Dermis microvascular lymphatic vessel endothelial cell (primary cell): ENCODE data around the gene SPTBN5. TPM values are rescaled to one million over a fixed set of nuclear protein-coding genes. Genes with fewer than 3 reads are reported as not detected.

ENCODE experiments used
- DNase-seq, 2 donors: peaks; one replicate each; pipeline versions ENCODE4 v3.0.0 to v3.0.0-alpha.2; 2010; ENCODE audit warnings: low read depth in 2 of 2
- total RNA-seq: library from RNA; depleted of rRNA; stranded (reverse); fragments of >200 nt; gene quantifications from 2 replicates; pipeline ENCODE4 v1.2.1, GENCODE V29; 2014

The SPTBN5 gene
- total RNA-seq, 1 donor from 2014 or later = 2.7 TPM

- DNase-seq = no peak
Observed at GRCh38 chr15:41866872-41867579, 26.8 kb downstream of the SPTBN5 start.

- no peak for DNase-seq
Observed at GRCh38 chr15:41866263-41866703, 27.6 kb downstream of the SPTBN5 start.

- no peak for DNase-seq
Observed at GRCh38 chr15:41865490-41866055, 28.3 kb downstream of the SPTBN5 start.

GRCh38 chr15:41862515-41863116 lies 31.2 kb downstream of the SPTBN5 start:
- no peak for DNase-seq

GRCh38 chr15:41861736-41862356 lies 32.0 kb downstream of the SPTBN5 start:
- no peak for DNase-seq

- peak; percentile 5 to 10 for DNase-seq
Observed at GRCh38 chr15:41860049-41860828, 33.6 kb downstream of the SPTBN5 start.

GRCh38 chr15:41858756-41859155 lies 35.1 kb downstream of the SPTBN5 start:
- DNase-seq = no peak

GRCh38 chr15:41857316-41857715 lies 36.5 kb downstream of the SPTBN5 start:
- no peak for DNase-seq

- DNase-seq = no peak
Observed at GRCh38 chr15:41856716-41857115, 37.1 kb downstream of the SPTBN5 start.

- DNase-seq = no peak
Observed at GRCh38 chr15:41856262-41856661, 37.6 kb downstream of the SPTBN5 start.

- DNase-seq = no peak
Observed at GRCh38 chr15:41855261-41855961, 38.4 kb downstream of the SPTBN5 start.

- no peak for DNase-seq
Observed at GRCh38 chr15:41854443-41854842, 39.4 kb downstream of the SPTBN5 start.

- DNase-seq = no peak
Observed at GRCh38 chr15:41853831-41854230, 40.0 kb downstream of the SPTBN5 start.

- DNase-seq = no peak
Observed at GRCh38 chr15:41852736-41853590, 40.9 kb downstream of the SPTBN5 start.

- no peak for DNase-seq
Observed at GRCh38 chr15:41851755-41852370, 42.0 kb downstream of the SPTBN5 start.

GRCh38 chr15:41851167-41851523 lies 42.7 kb downstream of the SPTBN5 start:
- no peak for DNase-seq

- DNase-seq = no peak
Observed at GRCh38 chr15:41850482-41851166, 43.2 kb downstream of the SPTBN5 start.

GRCh38 chr15:41849861-41850260 lies 44.0 kb downstream of the SPTBN5 start:
- no peak for DNase-seq

- DNase-seq = no peak
Observed at GRCh38 chr15:41849204-41849603, 44.6 kb downstream of the SPTBN5 start.
